ENCODE results near the gene TEKT2.
A peak's percentile ranks its signal among the peaks of the same experiment; 100 is the strongest.

TEKT2 gene

DNA sequence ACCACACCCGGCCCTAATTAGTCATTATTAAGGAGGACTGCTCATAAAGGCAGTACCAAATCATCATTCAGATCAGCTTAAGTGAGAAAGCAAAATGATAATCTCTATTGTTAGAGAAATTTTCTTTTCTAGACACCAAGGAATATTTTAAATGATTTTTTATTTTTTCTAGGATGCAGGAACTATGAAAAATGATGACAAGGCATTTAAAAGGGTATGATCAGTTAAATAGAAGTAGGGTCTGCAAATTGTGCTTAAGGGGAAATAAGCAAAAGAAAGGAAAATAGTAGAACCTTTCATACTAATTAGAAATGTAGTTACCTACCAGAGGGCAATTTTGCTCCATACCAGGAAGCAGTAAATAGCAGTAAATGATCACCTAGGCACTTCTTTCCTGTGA, 21.6 kb upstream of the TEKT2 start:
- TF ChIP-seq, protein P1, sequence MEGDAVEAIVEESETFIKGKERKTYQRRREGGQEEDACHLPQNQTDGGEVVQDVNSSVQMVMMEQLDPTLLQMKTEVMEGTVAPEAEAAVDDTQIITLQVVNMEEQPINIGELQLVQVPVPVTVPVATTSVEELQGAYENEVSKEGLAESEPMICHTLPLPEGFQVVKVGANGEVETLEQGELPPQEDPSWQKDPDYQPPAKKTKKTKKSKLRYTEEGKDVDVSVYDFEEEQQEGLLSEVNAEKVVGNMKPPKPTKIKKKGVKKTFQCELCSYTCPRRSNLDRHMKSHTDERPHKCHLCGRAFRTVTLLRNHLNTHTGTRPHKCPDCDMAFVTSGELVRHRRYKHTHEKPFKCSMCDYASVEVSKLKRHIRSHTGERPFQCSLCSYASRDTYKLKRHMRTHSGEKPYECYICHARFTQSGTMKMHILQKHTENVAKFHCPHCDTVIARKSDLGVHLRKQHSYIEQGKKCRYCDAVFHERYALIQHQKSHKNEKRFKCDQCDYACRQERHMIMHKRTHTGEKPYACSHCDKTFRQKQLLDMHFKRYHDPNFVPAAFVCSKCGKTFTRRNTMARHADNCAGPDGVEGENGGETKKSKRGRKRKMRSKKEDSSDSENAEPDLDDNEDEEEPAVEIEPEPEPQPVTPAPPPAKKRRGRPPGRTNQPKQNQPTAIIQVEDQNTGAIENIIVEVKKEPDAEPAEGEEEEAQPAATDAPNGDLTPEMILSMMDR (IDR thresholded peaks at IDR 0.05; ENCODE audit: insufficient read depth, low read depth, low read length, missing control alignments) = no peak
- H3K4me3 ChIP-seq (ENCODE audit: low read length) = no peak overlapping the region
- DNase-seq (ENCODE audit: low read depth) = no peak

DNA sequence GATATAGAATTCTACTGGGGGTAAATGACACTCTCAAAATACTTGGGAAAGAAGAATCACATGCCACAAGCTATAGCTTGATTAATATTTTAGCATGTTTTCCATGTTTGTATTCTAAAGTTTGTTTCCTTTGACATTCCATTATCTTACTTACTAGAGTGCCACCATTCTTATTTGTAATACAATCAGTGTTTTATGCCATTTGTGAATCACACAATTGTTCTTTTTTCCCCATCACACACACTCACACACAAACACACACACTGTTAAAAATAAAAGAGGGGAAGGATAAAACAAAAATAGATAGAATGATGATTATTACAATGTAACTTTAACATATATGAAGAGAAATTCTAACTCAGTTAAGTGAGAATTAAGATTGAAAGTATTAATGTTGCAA, 16.0 kb upstream of the TEKT2 start:
- TF ChIP-seq, protein P1 (IDR thresholded peaks at IDR 0.05; ENCODE audit: insufficient read depth, low read depth, low read length, missing control alignments) = no peak
- DNase-seq (ENCODE audit: low read depth) = no peak
- H3K4me3 ChIP-seq (ENCODE audit: low read length) = no peak overlapping the region

DNA sequence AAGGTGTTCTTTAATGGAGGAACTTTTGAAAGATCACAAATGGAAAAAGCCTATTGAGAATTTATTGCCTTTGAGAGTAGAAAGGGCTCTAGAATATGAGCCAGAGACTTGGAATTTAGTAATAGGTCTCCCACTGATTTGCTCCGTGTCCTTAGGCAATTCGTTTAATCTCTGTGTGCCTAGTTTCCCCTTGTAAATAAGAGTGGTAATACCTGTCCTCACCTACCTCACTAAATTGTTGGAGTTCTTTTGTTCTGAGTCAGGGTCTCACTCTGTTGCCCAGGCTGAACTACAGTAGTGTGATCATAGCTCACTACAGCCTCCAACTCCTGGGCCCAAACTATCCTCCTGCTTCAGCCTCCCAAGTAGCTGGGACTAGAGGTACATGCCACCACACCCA, 15.0 kb upstream of the TEKT2 start:
- TF ChIP-seq, protein P1 (IDR thresholded peaks at IDR 0.05; ENCODE audit: insufficient read depth, low read depth, low read length, missing control alignments) = no peak
- no peak overlapping the region for H3K4me3 ChIP-seq (ENCODE audit: low read length)
- peak; percentile 40 for DNase-seq (ENCODE audit: low read depth)

DNA sequence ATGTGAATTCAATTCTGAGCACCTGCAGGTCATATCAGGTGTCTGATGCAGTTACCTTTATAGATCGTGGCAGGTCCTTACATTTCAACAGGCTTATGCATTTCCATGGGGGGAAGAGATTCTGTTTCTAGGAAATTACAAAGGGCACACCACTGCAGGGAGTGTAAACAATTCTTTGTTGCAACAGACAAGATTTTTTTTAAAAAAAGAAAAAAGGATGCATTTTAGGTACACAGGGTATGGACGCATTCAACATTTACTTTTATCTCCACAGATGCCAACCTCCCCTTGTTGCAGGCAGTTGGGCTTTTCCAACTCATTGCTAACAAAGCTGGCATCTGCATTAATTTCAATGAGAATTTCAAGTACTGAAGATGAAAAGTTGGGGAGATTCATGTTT, 13.5 kb upstream of the TEKT2 start:
- TF ChIP-seq, protein P1 (IDR thresholded peaks at IDR 0.05; ENCODE audit: insufficient read depth, low read depth, low read length, missing control alignments) = no peak
- DNase-seq (ENCODE audit: low read depth) = no peak
- no peak overlapping the region for H3K4me3 ChIP-seq (ENCODE audit: low read length)

DNA sequence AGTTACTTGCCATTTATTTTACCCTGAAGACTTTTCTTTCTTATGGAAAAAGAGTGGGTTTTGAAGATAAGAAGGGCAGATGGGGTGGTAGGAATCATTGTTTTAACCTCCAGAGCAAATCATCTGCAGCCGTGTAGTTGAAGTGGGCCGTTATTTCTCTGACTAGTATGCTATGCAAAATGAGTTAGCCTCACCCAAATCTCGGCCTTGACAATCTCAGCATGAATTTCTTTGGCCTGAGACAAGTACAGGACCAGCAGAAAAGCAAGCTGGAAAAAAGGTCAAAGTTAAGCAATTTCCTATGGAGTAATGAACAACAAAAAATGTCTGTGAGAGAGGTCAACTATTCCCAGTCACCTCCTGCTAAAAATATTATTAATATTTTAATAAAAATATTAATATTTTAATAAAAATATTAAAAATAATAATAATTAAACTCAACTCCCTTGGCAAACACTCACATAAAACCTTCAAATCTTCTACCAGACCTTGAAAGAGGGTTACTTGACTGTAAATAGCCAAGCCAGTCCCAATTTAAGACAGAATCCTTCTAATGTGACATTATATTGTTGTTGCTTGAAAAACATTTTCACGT, 6.8 kb upstream of the TEKT2 start:
- no peak overlapping the region for H3K4me3 ChIP-seq (ENCODE audit: low read length)
- TF ChIP-seq, protein P1 (IDR thresholded peaks at IDR 0.05; ENCODE audit: insufficient read depth, low read depth, low read length, missing control alignments) = no peak
- DNase-seq (ENCODE audit: low read depth) = no peak

DNA sequence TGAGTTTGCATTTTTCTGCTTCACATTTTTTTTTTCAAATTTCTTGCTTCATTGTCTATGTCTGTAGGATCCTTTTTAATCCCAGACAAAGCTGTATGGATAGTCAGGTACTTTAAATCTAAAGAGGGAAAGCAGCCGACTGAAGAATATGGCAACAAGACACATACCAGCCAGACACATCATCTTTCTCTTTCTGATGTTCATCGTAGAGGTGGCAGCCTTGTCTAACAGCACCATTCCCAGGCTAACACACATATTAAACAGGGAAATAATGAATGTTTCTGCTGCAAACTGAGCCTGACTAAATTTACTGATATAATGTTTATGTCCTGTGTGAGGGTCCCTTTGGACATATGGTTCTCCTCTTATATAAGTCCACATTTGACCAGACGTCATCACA, 3.7 kb upstream of the TEKT2 start:
- TF ChIP-seq, protein P1 (IDR thresholded peaks at IDR 0.05; ENCODE audit: insufficient read depth, low read depth, low read length, missing control alignments) = no peak
- no peak overlapping the region for H3K4me3 ChIP-seq (ENCODE audit: low read length)
- no peak for DNase-seq (ENCODE audit: low read depth)

DNA sequence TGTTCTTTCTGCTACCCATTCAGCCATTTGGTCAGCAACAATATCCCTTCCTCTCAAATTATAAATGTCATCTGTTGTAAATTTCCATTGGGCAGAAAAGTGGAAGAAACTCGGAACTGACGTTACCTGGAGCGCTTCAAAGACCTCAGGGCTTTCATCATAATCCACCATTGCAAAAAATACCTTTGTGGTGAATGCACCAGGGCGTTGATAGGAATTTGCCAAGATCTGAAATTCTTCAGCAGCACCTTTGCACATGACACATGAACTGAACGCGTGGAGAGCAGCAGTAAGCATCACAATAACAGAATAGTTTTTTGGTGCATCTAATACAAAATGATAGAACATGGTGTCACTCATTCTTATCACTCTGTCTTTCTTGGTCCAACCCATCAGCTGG, 3.1 kb upstream of the TEKT2 start:
- DNase-seq (ENCODE audit: low read depth) = peak; percentile 57
- TF ChIP-seq, protein P1 (IDR thresholded peaks at IDR 0.05; ENCODE audit: insufficient read depth, low read depth, low read length, missing control alignments) = no peak
- no peak overlapping the region for H3K4me3 ChIP-seq (ENCODE audit: low read length)

Data from epithelial cell of esophagus (primary cell).